H1 (cell line): ENCODE data around the gene FNIP2. TPM values are rescaled to one million over a fixed set of nuclear protein-coding genes. Genes with fewer than 3 reads are reported as not detected.
"Not testable (repeated sequence)": the region's sequence is repeated elsewhere in the genome, so short reads cannot be mapped to it uniquely, and the experiment has no call there.

ENCODE experiments used
- CTCF ChIA-PET: fragments of 300-600 bp; sonication (Branson Sonifier 250); formaldehyde crosslinking; loops from one replicate; lab custom pipeline; 2021; ENCODE audit not compliant: partially characterized antibody; lab: Charles Lee
- POLR2A ChIA-PET: fragments of 300-600 bp; sonication (Branson Sonifier 250); formaldehyde crosslinking; loops from one replicate; lab custom pipeline; 2021; ENCODE audit warnings: inconsistent platforms; ENCODE audit not compliant: partially characterized antibody; lab: Charles Lee
- DNase-seq, 2 experiments: peaks; one replicate each; pipeline versions ENCODE4 v3.0.0 to v3.0.0-alpha.2; 2010 to 2022; ENCODE audit warnings: low spot score in 2 of 2, low read depth in 1 of 2, mixed read lengths in 1 of 2
- FAIRE-seq: peaks from 2 replicates; lab custom pipeline; 2011; peaks lifted over from hg19 to GRCh38; lab: Jason Lieb, UNC
- H2AFZ ChIP-seq: 2 replicates; pipeline ENCODE4 v1.8.1; 2012; ENCODE audit warnings: low read length, inconsistent platforms
- H2AK5ac ChIP-seq: 2 replicates; pipeline ENCODE4 v1.6.1; 2013; ENCODE audit warnings: low read depth, low read length
- H2BK120ac ChIP-seq: replicated peaks from 2 replicates; pipeline ENCODE3; 2013; ENCODE audit warnings: low read depth, low read length, inconsistent platforms
- H2BK12ac ChIP-seq: 2 replicates; pipeline ENCODE4 v1.6.1; 2013; ENCODE audit warnings: low read depth, low read length
- H2BK15ac ChIP-seq: 2 replicates; pipeline ENCODE4 v1.6.1; 2013; ENCODE audit warnings: low read length
- H2BK20ac ChIP-seq: 2 replicates; pipeline ENCODE4 v1.6.1; 2013; ENCODE audit warnings: low read length
- H2BK5ac ChIP-seq: 2 replicates; pipeline ENCODE4 v1.6.1; 2013; ENCODE audit warnings: low read depth, low read length
- H3K14ac ChIP-seq: 2 replicates; pipeline ENCODE4 v1.6.1; 2013; ENCODE audit warnings: inconsistent platforms; ENCODE audit not compliant: insufficient read length
- H3K18ac ChIP-seq: 2 replicates; pipeline ENCODE4 v1.6.1; 2013; ENCODE audit warnings: low read length; ENCODE audit errors: extremely low read depth
- H3K23ac ChIP-seq: 2 replicates; pipeline ENCODE4 v1.6.1; 2013; ENCODE audit warnings: inconsistent platforms; ENCODE audit not compliant: insufficient read length
- H3K23me2 ChIP-seq: 2 replicates; pipeline ENCODE4 v1.6.1; 2013; ENCODE audit warnings: low read depth, low read length
- H3K27ac ChIP-seq: 2 replicates; pipeline ENCODE4 v1.6.1; 2011; ENCODE audit warnings: low read depth, low read length, inconsistent platforms
- H3K27me3 ChIP-seq, 4 experiments: replicated peaks in 1 of 4; 1 replicate in 1 of 4; 2 replicates in 3 of 4; pipeline versions ENCODE4 v1.6.1 to v1.8.1; 2011 to 2013; ENCODE audit warnings: low read length in 3 of 4, mild to moderate bottlenecking in 3 of 4, inconsistent platforms in 2 of 4, mixed read lengths in 2 of 4, moderate library complexity in 1 of 4; ENCODE audit not compliant: control insufficient read depth in 3 of 4, insufficient read depth in 3 of 4; ENCODE audit errors: extremely low read depth in 1 of 4
- H3K36me3 ChIP-seq, 4 experiments: 2 replicates each; pipeline versions ENCODE4 v1.6.1 to v1.8.1; 2011 to 2013; ENCODE audit warnings: mild to moderate bottlenecking in 4 of 4, low read length in 3 of 4, moderate library complexity in 2 of 4, control low read depth in 1 of 4, inconsistent platforms in 1 of 4; ENCODE audit not compliant: insufficient read depth in 4 of 4, control insufficient read depth in 2 of 4
- H3K4ac ChIP-seq: replicated peaks from 2 replicates; pipeline ENCODE3; 2013; ENCODE audit warnings: low read length, low read depth, mixed read lengths, inconsistent platforms; ENCODE audit not compliant: insufficient read length
- H3K4me1 ChIP-seq, 4 experiments: replicated peaks in 1 of 4; 1 replicate in 1 of 4; 2 replicates in 3 of 4; pipeline versions ENCODE4 v1.6.1 to v1.8.1; 2011 to 2013; ENCODE audit warnings: low read length in 3 of 4, inconsistent platforms in 2 of 4, mixed read lengths in 1 of 4; ENCODE audit not compliant: insufficient read depth in 4 of 4, control insufficient read depth in 3 of 4
- H3K4me2 ChIP-seq, 2 experiments: 2 replicates each; pipeline versions ENCODE4 v1.6.1 to v1.8.1; 2011 to 2013; ENCODE audit warnings: low read depth in 2 of 2, low read length in 2 of 2, control low read depth in 1 of 2, inconsistent platforms in 1 of 2, mild to moderate bottlenecking in 1 of 2; ENCODE audit not compliant: insufficient read depth in 1 of 2
- H3K4me3 ChIP-seq, 4 experiments: fragments of 200-600, 300-600 bp in 1 of 4; sonication (generic), shearing (Covaris generic), sonication (Bioruptor Twin) in 1 of 4; 2 replicates each; pipeline versions ENCODE4 v1.5.1 to v1.8.1; 2011 to 2016; ENCODE audit warnings: low read length in 4 of 4, low read depth in 3 of 4, control low read depth in 2 of 4, inconsistent platforms in 2 of 4, mild to moderate bottlenecking in 2 of 4, mixed read lengths in 1 of 4, moderate library complexity in 1 of 4; ENCODE audit not compliant: insufficient read depth in 2 of 4; ENCODE audit errors: extremely low read depth in 1 of 4
- H3K56ac ChIP-seq: replicated peaks from 2 replicates; pipeline ENCODE3; 2013; ENCODE audit warnings: low read depth, mild to moderate bottlenecking, mixed read lengths, low read length, inconsistent platforms; ENCODE audit not compliant: insufficient read length
- H3K79me1 ChIP-seq: 2 replicates; pipeline ENCODE4 v1.6.1; 2013; ENCODE audit warnings: low read depth, low read length, control low read depth
- H3K79me2 ChIP-seq, 2 experiments: 2 replicates each; pipeline versions ENCODE4 v1.6.1 to v1.8.1; 2012 to 2013; ENCODE audit warnings: low read length in 2 of 2, mild to moderate bottlenecking in 2 of 2, inconsistent platforms in 1 of 2; ENCODE audit not compliant: insufficient read depth in 2 of 2, control insufficient read depth in 1 of 2
- H3K9ac ChIP-seq, 4 experiments: replicated peaks in 1 of 4; 1 replicate in 1 of 4; 2 replicates in 3 of 4; pipeline versions ENCODE4 v1.6.1 to v1.8.1; 2011 to 2013; ENCODE audit warnings: low read depth in 3 of 4, low read length in 3 of 4, control low read depth in 2 of 4, mild to moderate bottlenecking in 2 of 4, moderate library complexity in 2 of 4, inconsistent platforms in 1 of 4; ENCODE audit errors: extremely low read depth in 1 of 4
- H3K9me3 ChIP-seq, 2 experiments: 2 replicates each; pipeline versions ENCODE4 v1.6.1 to v1.8.1; 2012 to 2013; ENCODE audit warnings: mild to moderate bottlenecking in 2 of 2, moderate library complexity in 2 of 2, control low read depth in 1 of 2, inconsistent platforms in 1 of 2, low read depth in 1 of 2, low read length in 1 of 2, mixed read lengths in 1 of 2; ENCODE audit not compliant: insufficient read depth in 2 of 2
- H4K20me1 ChIP-seq, 2 experiments: replicated peaks in 1 of 2; 2 replicates each; pipeline versions ENCODE3 to v1.8.1; 2011 to 2013; ENCODE audit warnings: inconsistent platforms in 2 of 2, low read length in 2 of 2, mild to moderate bottlenecking in 1 of 2; ENCODE audit not compliant: insufficient read depth in 2 of 2, control insufficient read depth in 1 of 2
- H4K5ac ChIP-seq: 2 replicates; pipeline ENCODE4 v1.6.1; 2013; ENCODE audit warnings: low read length, low read depth, mixed read lengths, inconsistent platforms; ENCODE audit not compliant: insufficient read length
- H4K8ac ChIP-seq: 2 replicates; pipeline ENCODE4 v1.8.0; 2013; ENCODE audit warnings: mild to moderate bottlenecking, moderate library complexity, low read length, inconsistent platforms; ENCODE audit not compliant: insufficient read depth; ENCODE audit errors: extremely low read depth
- H4K91ac ChIP-seq: replicated peaks from 2 replicates; pipeline ENCODE3; 2013; ENCODE audit warnings: low read length, mixed read lengths, inconsistent platforms; ENCODE audit not compliant: insufficient read length
- ASH2L ChIP-seq: fragments of 200-600, 300-600 bp; sonication (generic); IDR thresholded peaks from one replicate; pipeline ENCODE4 v1.7.1; 2017; ENCODE audit warnings: low read length
- ATF3 ChIP-seq: IDR thresholded peaks from 2 replicates; pipeline ENCODE4 v1.6.1; 2011; ENCODE audit warnings: low read depth, mild to moderate bottlenecking, low read length; ENCODE audit not compliant: insufficient read depth
- BCL11A ChIP-seq, 2 experiments: IDR thresholded peaks; one replicate each; pipeline ENCODE4 v1.6.1; 2011; ENCODE audit warnings: low read depth in 2 of 2, low read length in 2 of 2, mild to moderate bottlenecking in 2 of 2
- CEBPB ChIP-seq: IDR thresholded peaks from 2 replicates; pipeline ENCODE4 v1.6.1; 2012; ENCODE audit warnings: low read depth, low read length
- EP300 ChIP-seq, 2 experiments: IDR thresholded peaks; 1 replicate in 1 of 2; 2 replicates in 1 of 2; pipeline ENCODE4 v1.6.1; 2011 to 2012; ENCODE audit warnings: low read depth in 2 of 2, low read length in 2 of 2, mild to moderate bottlenecking in 2 of 2, borderline replicate concordance in 1 of 2, inconsistent platforms in 1 of 2, moderate library complexity in 1 of 2
- EZH2 ChIP-seq: fragments of 200-600 bp; sonication (generic); IDR thresholded peaks from 2 replicates; pipeline ENCODE4 v1.7.1; 2012; ENCODE audit warnings: low read depth, mild to moderate bottlenecking, moderate library complexity, low read length, inconsistent platforms; ENCODE audit not compliant: severe bottlenecking
- SIRT6 ChIP-seq: IDR thresholded peaks from one replicate; pipeline ENCODE4 v1.7.1; 2012; ENCODE audit warnings: low read length, inconsistent platforms
- SRF ChIP-seq: IDR thresholded peaks from 2 replicates; pipeline ENCODE4 v1.6.1; 2011; ENCODE audit warnings: mild to moderate bottlenecking, low read depth, low read length, moderate library complexity
- TAF1 ChIP-seq: IDR thresholded peaks from 2 replicates; pipeline ENCODE4 v1.6.1; 2011; ENCODE audit warnings: mild to moderate bottlenecking, low read depth, low read length
- TAF7 ChIP-seq: optimal IDR thresholded peaks from 2 replicates; pipeline ENCODE3; 2011; ENCODE audit warnings: low read depth, mild to moderate bottlenecking, inconsistent platforms, low read length, moderate library complexity, borderline replicate concordance
- WGBS, 2 experiments: shearing (Covaris generic) in 1 of 2; methylation state at CpG; one replicate each; pipeline versions ENCODE4 v1.1.6 to v1.1.7; 2013 to 2015; ENCODE audit warnings: low lambda C conversion rate in 2 of 2, mixed read lengths in 2 of 2, inconsistent platforms in 1 of 2, low coverage in 1 of 2, missing lambda C conversion rate in 1 of 2; ENCODE audit not compliant: insufficient replicate concordance in 2 of 2, insufficient coverage in 1 of 2, insufficient read length in 1 of 2; ENCODE audit errors: extremely low coverage in 1 of 2, missing lambda C conversion rate in 1 of 2; 5-methylcytosine and 5-hydroxymethylcytosine counted together
- polyA plus RNA-seq, 7 experiments: library from polyadenylated mRNA; depleted of rRNA in 3 of 7; stranded (reverse) in 5 of 7; unstranded in 2 of 7; fragments of >200 nt in 5 of 7; fragments of 200-250 nt in 2 of 7; gene quantifications; 1 replicate in 5 of 7; 2 replicates in 1 of 7; 4 replicates in 1 of 7; pipeline versions ENCODE4 v1.2.1 to v1.2.3, GENCODE V29; 2011 to 2013; ENCODE audit warnings: missing spikeins in 2 of 7, mixed read lengths in 2 of 7
- total RNA-seq: library from RNA; stranded (reverse); fragmentation: NEBNext Ultra II Directional; extraction: Animal tissue kit (Norgen Biotek cat#: 25700); gene quantifications from 2 replicates; pipeline ENCODE4 v1.2.1, GENCODE V29; 2021

Gene FNIP2
- total and polyA plus RNA-seq, 2 of the 8 experiments (the other 6 are each of a cell fraction or from before 2014, with no cell fraction given): 4.0 to 13.0 TPM

- no peak for TF ChIP-seq ASH2L
- TF ChIP-seq EP300 (IDR thresholded peaks at IDR 0.05; ENCODE audit: borderline replicate concordance in 1 of 2, low read depth in 2 of 2, low read length in 2 of 2): no peak
- no peak for TF ChIP-seq ATF3
- no peak for TF ChIP-seq TAF7
- no peak for TF ChIP-seq EZH2
- no peak for TF ChIP-seq TAF1
- no peak for TF ChIP-seq SRF
- no peak for TF ChIP-seq CEBPB
- no peak for TF ChIP-seq SIRT6
- TF ChIP-seq BCL11A (IDR thresholded peaks at IDR 0.05; ENCODE audit: low read depth in 2 of 2, low read length in 2 of 2): no peak
Measured at GRCh38 chr4:158754385-158755180, 14.2 kb upstream of the FNIP2 start (continued).

DNA sequence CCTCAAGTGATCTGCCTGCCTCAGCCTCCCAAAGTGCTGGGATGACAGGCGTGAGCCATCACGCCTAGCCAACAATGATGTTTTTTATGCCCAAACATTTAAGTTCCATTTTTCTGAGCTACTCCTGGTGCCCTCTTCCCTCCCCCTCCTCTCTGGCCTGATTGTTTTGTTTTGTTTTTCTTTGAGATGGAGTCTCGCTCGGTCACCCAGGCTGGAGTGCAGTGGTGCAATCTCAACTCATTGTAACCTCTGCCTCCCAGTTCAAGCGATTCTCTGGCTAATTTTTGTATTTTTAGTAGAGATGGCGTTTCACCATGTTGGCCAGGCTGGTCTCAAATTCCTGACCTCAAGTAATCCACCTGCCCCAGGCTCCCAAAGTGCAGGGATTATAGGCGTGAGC, 13.0 kb upstream of the FNIP2 start:
- H4K5ac ChIP-seq, H3K23me2 ChIP-seq, H3K4me1 ChIP-seq, H3K56ac ChIP-seq, H3K9me3 ChIP-seq, H3K9ac ChIP-seq, H3K18ac ChIP-seq, H3K27me3 ChIP-seq, H3K14ac ChIP-seq, H2AK5ac ChIP-seq, FAIRE-seq, H4K91ac ChIP-seq, H3K27ac ChIP-seq, H3K79me1 ChIP-seq, H3K4ac ChIP-seq, H2BK12ac ChIP-seq, H3K4me2 ChIP-seq, H3K36me3 ChIP-seq, H3K79me2 ChIP-seq, H2BK20ac ChIP-seq, H4K8ac ChIP-seq, H3K23ac ChIP-seq, H2BK120ac ChIP-seq, H3K4me3 ChIP-seq, DNase-seq, H2BK15ac ChIP-seq, H2BK5ac ChIP-seq, H4K20me1 ChIP-seq, H2AFZ ChIP-seq: not testable (repeated sequence)
- POLR2A ChIA-PET: interaction anchor here (0.7 kb wide), 1 partner anchor 580 kb away, joined by 3 read pairs; no protein-coding TSS in a partner anchor
- WGBS, 2 experiments: 93% methylated on average over 7 of the region's 7 CpGs; no CpG with 5 or more reads in 1 of the 2 experiments
- CTCF ChIA-PET: interaction anchor here (1.2 kb wide), 1 partner anchor 78 kb away, joined by 4 read pairs; no protein-coding TSS in a partner anchor
